HG02840 (cell line): ENCODE measurements around the gene SUFU.

Source experiments
- ATAC-seq: cut with Tn5 transposase; IDR thresholded peaks from one replicate; pipeline ENCODE4 v1.9.1; 2021; ENCODE audit warnings: mild to moderate bottlenecking, moderate library complexity, moderate number of reproducible peaks; ENCODE audit not compliant: unreplicated experiment, low FRiP score

SUFU gene

DNA sequence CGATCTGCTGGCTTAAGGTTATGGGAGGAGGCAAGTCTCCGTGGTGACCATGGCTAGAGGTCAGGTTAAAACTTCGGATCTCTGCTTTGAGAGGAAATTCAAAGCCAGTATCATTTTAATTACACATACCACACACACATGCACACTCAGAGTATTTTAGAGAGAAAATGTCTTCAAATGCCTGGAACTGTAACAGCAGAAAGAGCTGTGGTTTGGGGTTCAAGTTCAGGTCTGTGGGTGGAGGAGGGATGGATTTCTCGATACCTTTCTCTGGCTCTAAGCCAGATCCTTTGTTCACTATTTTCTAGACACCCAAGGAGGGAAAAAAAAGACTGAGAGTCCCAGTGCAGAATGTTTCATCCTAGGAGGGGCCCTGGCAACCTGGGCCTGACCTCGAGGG is 177.9 kb downstream of the SUFU start:
- ATAC-seq = no peak

- no peak for ATAC-seq
Measured at GRCh38 chr10:102682416-102682815, 178.6 kb downstream of the SUFU start.

DNA sequence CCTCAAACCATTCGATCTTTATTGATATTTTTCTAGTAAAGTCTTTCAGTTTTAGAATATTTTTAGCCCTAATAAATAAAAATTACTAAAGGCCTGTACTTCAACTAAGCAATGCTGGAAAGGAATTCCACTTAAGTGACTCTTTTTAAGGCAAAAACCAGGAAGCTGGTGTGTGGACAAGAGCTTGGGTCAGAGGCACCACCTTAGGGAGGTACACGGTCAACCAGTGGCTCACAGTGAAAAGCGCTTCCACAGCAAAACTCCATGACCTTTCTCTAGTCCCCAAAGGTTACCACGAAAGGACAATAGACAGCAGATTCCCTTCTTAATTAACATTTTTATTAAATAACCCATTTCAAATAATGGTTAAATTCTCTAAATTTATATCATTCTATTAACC is 179.2 kb downstream of the SUFU start:
- no peak for ATAC-seq
